ENCODE data around the gene TRIM33. TPM values are rescaled to one million over a fixed set of nuclear protein-coding genes. Genes with fewer than 3 reads are reported as not detected.
"Not testable (repeated sequence)": the region's sequence is repeated elsewhere in the genome, so short reads cannot be mapped to it uniquely, and the experiment has no call there.

The TRIM33 gene
- polyA plus RNA-seq, 2 of the 4 experiments (the other 2 are of a cell fraction) = 8.7 to 14.9 TPM

GRCh38 chr1:114423455-114423854 lies 87.5 kb downstream of the TRIM33 start (continued):
- TF ChIP-seq JUN (IDR thresholded peaks at IDR 0.05) (no peak), FOSL2 (IDR thresholded peaks at IDR 0.05) (no peak), FOSL2 (CRISPR knock-in tag; IDR thresholded peaks at IDR 0.05) (no peak), USF2 (IDR thresholded peaks at IDR 0.05) (no peak), CTCF (IDR thresholded peaks at IDR 0.05) (no peak), KDM1A (IDR thresholded peaks at IDR 0.05; ENCODE audit: low read depth) (no peak)

- 100% methylated on average over 7 of the region's 7 CpGs for WGBS (ENCODE audit: missing lambda C conversion rate)
- H3K4me1 ChIP-seq; DNase-seq (ENCODE audit: low read depth in 1 of 2, low spot score in 1 of 2); CTCF ChIA-PET; FAIRE-seq; POLR2A ChIA-PET; ATAC-seq; H3K27ac ChIP-seq; H3K9me3 ChIP-seq; H3K4me2 ChIP-seq; H3K4me3 ChIP-seq: not testable (repeated sequence)
Observed at GRCh38 chr1:114418948-114419347, 92.1 kb downstream of the TRIM33 start.

GRCh38 chr1:114397601-114398000 lies 113.4 kb downstream of the TRIM33 start:
- H3K4me1 ChIP-seq = no peaks in the 10 kb centered on the region
- 72% methylated on average over 4 of the region's 4 CpGs for WGBS (ENCODE audit: missing lambda C conversion rate)
- CTCF ChIA-PET = no interaction called here
- ATAC-seq (no peak), DNase-seq (ENCODE audit: low read depth in 1 of 2, low spot score in 1 of 2) (no peak), FAIRE-seq (no peak)
- no peak overlapping the region for H3K4me2 ChIP-seq
- TF ChIP-seq MAZ (IDR thresholded peaks at IDR 0.05; ENCODE audit: borderline replicate concordance, low read depth, low read length) (no peak), SMC3 (IDR thresholded peaks at IDR 0.05) (no peak), REST (IDR thresholded peaks at IDR 0.05) (no peak), FOSB (CRISPR knock-in tag; IDR thresholded peaks at IDR 0.05) (no peak), MYC (IDR thresholded peaks at IDR 0.05; ENCODE audit: borderline replicate concordance, low read length) (no peak), EHMT2 (IDR thresholded peaks at IDR 0.05; ENCODE audit: low read depth) (no peak), HOXA7 (CRISPR knock-in tag; IDR thresholded peaks at IDR 0.05) (no peak), TP53 (CRISPR knock-in tag; IDR thresholded peaks at IDR 0.05) (no peak), MAFK (IDR thresholded peaks at IDR 0.05; ENCODE audit: partially characterized antibody) (no peak), NPAS2 (CRISPR knock-in tag; IDR thresholded peaks at IDR 0.05; ENCODE audit: borderline replicate concordance) (no peak)
- no peak overlapping the region for H3K27ac ChIP-seq
- POLR2A ChIA-PET = no interaction called here
- no peak overlapping the region for H3K4me3 ChIP-seq
- H3K9me3 ChIP-seq = no peaks in the 10 kb centered on the region

- Histone ChIP-seq H3K4me1 (no peaks in the 10 kb centered on the region), H3K27ac (no peak overlapping the region), H3K4me3 (no peak overlapping the region), H3K9me3 (no peaks in the 10 kb centered on the region), H3K4me2 (no peak overlapping the region)
- ATAC-seq (no peak), FAIRE-seq (no peak), DNase-seq (ENCODE audit: low read depth in 1 of 2, low spot score in 1 of 2) (no peak)
- CTCF ChIA-PET = no interaction called here
- POLR2A ChIA-PET = no interaction called here
- 95% methylated on average over 1 of the region's 1 CpG for WGBS (ENCODE audit: missing lambda C conversion rate)
- TF ChIP-seq HES2 (IDR thresholded peaks at IDR 0.05) (no peak), ESRRA (IDR thresholded peaks at IDR 0.05; ENCODE audit: borderline replicate concordance, low read length) (no peak), ELK1 (IDR thresholded peaks at IDR 0.05; ENCODE audit: low read depth, low read length) (no peak), TFCP2L1 (CRISPR knock-in tag; IDR thresholded peaks at IDR 0.05) (no peak), ZNF302 (CRISPR knock-in tag; IDR thresholded peaks at IDR 0.05) (no peak), ZFP36 (IDR thresholded peaks at IDR 0.05; ENCODE audit: borderline replicate concordance, partially characterized antibody) (no peak), FOSB (CRISPR knock-in tag; IDR thresholded peaks at IDR 0.05) (no peak), HOXB13 (CRISPR knock-in tag; IDR thresholded peaks at IDR 0.05; ENCODE audit: low read depth) (no peak), MYC (IDR thresholded peaks at IDR 0.05; ENCODE audit: borderline replicate concordance, low read length) (no peak)
Observed at GRCh38 chr1:114395863-114396262, 115.1 kb downstream of the TRIM33 start.
